Activated CD4-positive, alpha-beta T cell treated with anti-CD3 and anti-CD28 coated beads, Interleukin-2, amount 10 ng/mL, durations not matched to agents 7 days and 5 days (primary cell): ENCODE data around the gene SPTLC2. TPM values are rescaled to one million over a fixed set of nuclear protein-coding genes. Genes with fewer than 3 reads are reported as not detected.

Source experiments
- CTCF ChIA-PET: fragments of 350-600 bp; sonication (Branson Sonifier 250); formaldehyde crosslinking; loops from one replicate; lab custom pipeline; 2021; ENCODE audit warnings: antibody characterized with exemption; lab: Charles Lee
- POLR2A ChIA-PET: fragments of 350-600 bp; sonication (Branson Sonifier 250); formaldehyde crosslinking; loops from one replicate; lab custom pipeline; 2021; ENCODE audit warnings: antibody characterized with exemption; lab: Charles Lee
- DNase-seq: peaks from one replicate; pipeline ENCODE4 v3.0.0-alpha.2; 2020
- H3K27ac Mint-ChIP-seq: one replicate; pipeline ENCODE4 v1.8.0; 2021; ENCODE audit warnings: mild to moderate bottlenecking, moderate library complexity, mixed read lengths
- H3K27me3 Mint-ChIP-seq: one replicate; pipeline ENCODE4 v1.8.0; 2021; ENCODE audit warnings: mixed read lengths
- H3K36me3 Mint-ChIP-seq: one replicate; pipeline ENCODE4 v1.8.0; 2021; ENCODE audit warnings: low read depth, mixed read lengths
- H3K4me1 Mint-ChIP-seq: one replicate; pipeline ENCODE4 v1.8.0; 2021; ENCODE audit warnings: mixed read lengths
- H3K4me3 Mint-ChIP-seq: one replicate; pipeline ENCODE4 v1.8.0; 2021; ENCODE audit warnings: mild to moderate bottlenecking, moderate library complexity, mixed read lengths
- H3K9me3 Mint-ChIP-seq: one replicate; pipeline ENCODE4 v1.8.0; 2021; ENCODE audit warnings: mixed read lengths
- total RNA-seq, 2 experiments: library from RNA; stranded (reverse); gene quantifications; one replicate each; pipeline ENCODE4 v1.2.3, GENCODE V29; 2021

Gene SPTLC2
- total RNA-seq, 2 experiments from 2014 or later = 54.2 to 64.4 TPM

DNA sequence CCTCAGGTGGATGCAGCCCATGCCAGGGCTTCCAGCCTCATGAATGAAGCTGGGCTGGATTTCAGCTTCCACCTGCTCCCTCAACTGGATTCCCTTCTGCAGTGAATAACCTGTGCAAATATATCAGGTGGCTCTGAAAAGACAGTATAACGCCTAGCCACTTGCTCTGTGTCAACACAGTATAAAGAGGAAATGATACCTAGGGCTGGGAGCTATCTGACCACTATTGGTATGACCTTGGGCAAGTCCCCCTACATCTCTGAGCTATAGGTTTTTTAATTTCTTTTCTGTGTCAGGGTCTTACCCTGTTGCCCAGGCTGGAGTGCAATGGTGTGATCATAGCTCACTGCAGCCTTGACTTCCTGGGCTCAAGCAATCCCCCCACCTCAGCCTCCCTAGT lies 137.6 kb downstream of the SPTLC2 start:
- DNase-seq = no peak
- no peak overlapping the region for H3K27ac Mint-ChIP-seq
- H3K4me3 Mint-ChIP-seq = no peak overlapping the region
- ChIA-PET CTCF (interaction anchor here (0.5 to 1.5 kb wide), 6 partner anchors 10 to 163 kb away, joined by 3 to 4 read pairs (median 3); no protein-coding TSS in a partner anchor), POLR2A (no interaction called here)
- H3K36me3 Mint-ChIP-seq = no peaks in the 10 kb centered on the region
- H3K4me1 Mint-ChIP-seq = no peaks in the 10 kb centered on the region
- no peaks in the 10 kb centered on the region for H3K27me3 Mint-ChIP-seq
- no peaks in the 10 kb centered on the region for H3K9me3 Mint-ChIP-seq

DNA sequence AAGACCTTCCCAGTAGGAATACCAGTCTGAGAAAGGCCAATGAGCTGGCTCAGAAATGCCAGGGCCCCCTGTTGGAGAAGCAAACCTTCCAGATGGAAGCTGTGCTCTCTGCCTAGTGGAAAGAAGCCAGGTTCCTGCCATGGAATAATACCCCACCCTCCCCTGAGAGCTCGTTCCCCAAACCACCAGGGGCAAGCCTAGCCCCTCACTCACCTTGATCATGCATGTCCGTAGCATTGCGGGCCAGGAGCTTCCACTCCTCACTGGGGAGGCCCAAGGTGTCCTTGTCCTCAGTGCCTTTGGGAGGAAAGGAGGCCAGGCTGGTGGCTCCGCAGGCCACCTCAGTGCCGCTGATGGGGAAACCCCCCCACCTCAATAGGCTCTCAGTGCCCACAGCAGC lies 138.4 kb downstream of the SPTLC2 start:
- no peak overlapping the region for H3K4me3 Mint-ChIP-seq
- no peaks in the 10 kb centered on the region for H3K27me3 Mint-ChIP-seq
- DNase-seq = no peak
- H3K27ac Mint-ChIP-seq = no peak overlapping the region
- no peaks in the 10 kb centered on the region for H3K36me3 Mint-ChIP-seq
- no peaks in the 10 kb centered on the region for H3K9me3 Mint-ChIP-seq
- CTCF ChIA-PET = interaction anchor here (0.9 to 1.8 kb wide), 5 partner anchors 10 to 55 kb away, joined by 3 to 5 read pairs (median 3); partner anchors contain the start of gene AHSA1
- H3K4me1 Mint-ChIP-seq = no peaks in the 10 kb centered on the region
- POLR2A ChIA-PET = no interaction called here

DNA sequence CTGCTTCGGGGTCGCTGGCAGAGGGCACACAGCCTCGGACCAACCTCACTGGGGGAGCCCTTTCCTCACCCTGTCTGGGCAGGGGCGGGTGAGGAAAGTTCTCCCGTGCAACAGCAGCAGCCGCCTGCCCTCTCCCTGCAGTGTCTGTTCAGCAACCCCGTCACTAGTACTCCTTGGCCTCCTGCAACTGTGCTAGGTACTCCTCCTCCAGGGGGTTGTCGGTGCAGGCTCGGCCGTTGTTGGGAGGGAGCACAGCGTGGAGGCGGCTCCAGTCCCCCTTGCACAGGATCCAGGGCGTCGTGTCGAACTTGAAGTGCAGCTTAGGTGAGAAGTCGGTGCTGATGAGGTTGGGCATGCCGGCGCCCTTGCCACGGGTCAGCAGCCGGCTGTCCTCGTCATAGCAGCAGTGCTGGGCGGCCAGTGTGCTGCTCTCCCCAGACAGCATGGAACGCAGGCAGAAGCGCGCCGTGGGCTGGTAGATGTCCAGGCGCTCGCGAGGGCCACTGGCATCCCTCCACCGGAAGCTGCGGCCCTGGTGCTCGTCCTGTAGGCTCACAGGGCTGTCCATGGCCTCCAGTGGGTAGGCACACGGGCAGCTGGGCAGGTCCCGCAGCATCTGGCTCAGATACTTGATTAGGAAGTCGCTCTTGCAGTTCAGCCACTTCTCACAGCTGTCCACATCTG lies 140.9 kb downstream of the SPTLC2 start:
- H3K4me1 Mint-ChIP-seq = no peaks in the 10 kb centered on the region
- no peak overlapping the region for H3K27ac Mint-ChIP-seq
- H3K4me3 Mint-ChIP-seq = no peak overlapping the region
- no peak for DNase-seq
- H3K9me3 Mint-ChIP-seq = no peaks in the 10 kb centered on the region
- peaks cover 5% of the 10 kb centered on the region for H3K27me3 Mint-ChIP-seq
- H3K36me3 Mint-ChIP-seq = no peaks in the 10 kb centered on the region
- POLR2A ChIA-PET = no interaction called here
- CTCF ChIA-PET = no interaction called here

DNA sequence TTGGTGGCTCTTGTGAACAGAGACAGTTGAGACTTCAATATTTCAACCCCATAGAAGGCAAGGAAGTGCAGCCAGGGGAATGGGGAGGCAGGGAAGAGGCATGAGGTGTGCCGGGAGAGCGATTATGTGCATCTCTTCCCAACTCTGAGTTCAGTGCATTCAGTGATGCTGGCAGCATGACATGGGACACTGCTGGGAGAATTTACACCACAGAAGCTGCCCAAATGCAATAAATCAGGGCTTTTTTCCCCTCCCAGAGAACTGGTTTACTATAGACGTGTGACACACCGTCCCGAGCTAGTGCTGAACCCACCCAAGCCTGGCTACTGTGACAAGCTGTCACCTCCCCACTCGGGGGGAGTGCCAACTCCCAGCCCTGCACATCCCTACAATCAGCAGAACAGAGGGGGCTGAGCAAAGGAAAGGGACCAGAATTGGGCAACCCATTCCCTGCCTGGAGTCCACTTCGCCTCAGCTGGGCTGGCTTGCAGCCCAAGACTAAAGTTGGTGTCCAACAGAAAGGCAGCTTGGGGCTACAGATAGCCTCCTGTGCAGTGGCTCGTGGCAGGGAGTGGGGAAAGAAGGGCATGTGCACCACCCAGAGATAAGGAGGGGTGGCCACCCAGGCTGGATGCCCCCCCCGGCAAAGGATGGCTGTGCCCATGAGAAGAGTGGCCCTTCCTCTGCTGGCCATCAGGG lies 141.8 kb downstream of the SPTLC2 start:
- CTCF ChIA-PET = no interaction called here
- peaks cover 5% of the 10 kb centered on the region for H3K27me3 Mint-ChIP-seq
- POLR2A ChIA-PET = no interaction called here
- no peaks in the 10 kb centered on the region for H3K4me1 Mint-ChIP-seq
- DNase-seq = no peak
- peaks cover 1% of the 10 kb centered on the region for H3K36me3 Mint-ChIP-seq
- H3K27ac Mint-ChIP-seq = no peak overlapping the region
- no peaks in the 10 kb centered on the region for H3K9me3 Mint-ChIP-seq
- H3K4me3 Mint-ChIP-seq = no peak overlapping the region

DNA sequence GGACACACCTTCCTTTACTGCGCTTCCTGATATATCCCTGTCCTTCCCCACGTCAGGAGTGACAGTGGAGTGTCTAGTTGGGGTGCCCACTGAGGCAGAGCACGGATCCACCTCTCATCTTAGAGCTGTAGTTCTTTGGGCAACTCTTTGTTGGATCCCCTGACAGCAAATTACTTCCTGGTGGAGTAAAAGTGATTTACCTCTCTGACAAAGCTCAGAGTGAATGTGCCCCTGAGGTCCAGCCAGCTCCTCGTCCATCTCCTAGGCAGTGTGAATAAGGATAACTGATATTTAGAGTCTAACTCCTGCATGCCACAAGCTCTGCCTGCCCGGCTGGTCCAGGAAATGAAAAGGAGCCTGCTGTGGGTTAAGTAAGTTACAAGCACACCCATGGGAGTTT lies 142.5 kb downstream of the SPTLC2 start:
- H3K27me3 Mint-ChIP-seq = peaks cover 5% of the 10 kb centered on the region
- DNase-seq = no peak
- ChIA-PET CTCF (no interaction called here), POLR2A (no interaction called here)
- no peak overlapping the region for H3K27ac Mint-ChIP-seq
- no peaks in the 10 kb centered on the region for H3K9me3 Mint-ChIP-seq
- H3K4me3 Mint-ChIP-seq = no peak overlapping the region
- peaks cover 8% of the 10 kb centered on the region for H3K36me3 Mint-ChIP-seq
- H3K4me1 Mint-ChIP-seq = no peaks in the 10 kb centered on the region

DNA sequence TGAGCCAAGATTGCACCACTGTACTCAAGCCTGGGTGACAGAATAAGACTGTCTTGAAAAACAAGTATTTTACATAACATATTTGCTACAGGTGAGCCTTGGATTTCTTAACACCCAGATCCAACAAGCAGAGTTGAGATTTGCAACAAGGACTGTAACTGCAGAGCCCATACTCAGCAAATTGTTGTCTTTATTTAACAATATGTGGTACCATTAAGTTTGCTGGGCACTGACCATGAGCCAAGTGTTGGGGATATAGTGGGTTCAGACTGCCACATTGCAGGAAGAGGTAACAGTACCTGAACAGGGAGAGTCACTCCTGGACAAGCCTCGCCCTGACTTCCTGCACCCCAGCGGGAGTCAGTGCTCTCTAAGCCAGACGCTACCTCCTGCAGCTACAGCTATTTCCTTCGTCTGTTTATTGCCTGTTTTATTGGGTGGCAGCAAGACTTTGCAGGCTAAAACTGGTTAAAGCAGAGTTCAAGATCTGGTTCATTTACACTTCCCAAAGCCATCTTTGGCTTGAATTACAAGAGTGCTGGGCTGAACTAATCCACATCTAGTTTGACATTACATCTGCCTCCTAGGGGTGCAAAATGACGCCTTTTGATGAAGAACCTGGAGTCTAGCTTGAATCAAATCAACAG lies 146.1 kb downstream of the SPTLC2 start:
- no peak for DNase-seq
- Mint-ChIP-seq H3K9me3 (no peaks in the 10 kb centered on the region), H3K27me3 (peaks cover 5% of the 10 kb centered on the region), H3K4me1 (no peaks in the 10 kb centered on the region), H3K4me3 (no peak overlapping the region), H3K27ac (no peak overlapping the region), H3K36me3 (peaks cover 30% of the 10 kb centered on the region)
- ChIA-PET CTCF (interaction anchor here (1.8 kb wide), 1 partner anchor 11 kb away, joined by 5 read pairs; no protein-coding TSS in a partner anchor), POLR2A (no interaction called here)

DNA sequence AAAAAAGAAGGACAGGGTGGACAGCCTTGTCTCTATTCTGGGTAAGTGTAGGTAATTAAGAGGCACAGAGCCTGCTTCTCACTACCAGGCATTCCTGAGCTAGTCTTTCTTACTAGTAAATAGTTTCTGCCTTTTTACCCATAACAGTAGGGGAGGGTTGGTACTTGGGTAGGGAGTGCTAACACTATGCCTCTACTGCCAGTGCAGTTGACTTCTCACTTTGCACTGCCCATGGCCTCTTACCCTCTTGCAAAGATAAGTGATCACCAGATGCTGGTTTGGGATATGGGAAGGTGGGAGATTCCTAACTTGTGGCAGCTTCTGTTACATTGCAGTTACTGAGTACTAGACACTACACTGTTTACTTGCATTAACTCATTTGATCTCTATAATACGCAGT lies 146.9 kb downstream of the SPTLC2 start:
- POLR2A ChIA-PET = no interaction called here
- CTCF ChIA-PET = interaction anchor here (1.8 kb wide), 1 partner anchor 11 kb away, joined by 5 read pairs; no protein-coding TSS in a partner anchor
- no peaks in the 10 kb centered on the region for H3K4me1 Mint-ChIP-seq

DNA sequence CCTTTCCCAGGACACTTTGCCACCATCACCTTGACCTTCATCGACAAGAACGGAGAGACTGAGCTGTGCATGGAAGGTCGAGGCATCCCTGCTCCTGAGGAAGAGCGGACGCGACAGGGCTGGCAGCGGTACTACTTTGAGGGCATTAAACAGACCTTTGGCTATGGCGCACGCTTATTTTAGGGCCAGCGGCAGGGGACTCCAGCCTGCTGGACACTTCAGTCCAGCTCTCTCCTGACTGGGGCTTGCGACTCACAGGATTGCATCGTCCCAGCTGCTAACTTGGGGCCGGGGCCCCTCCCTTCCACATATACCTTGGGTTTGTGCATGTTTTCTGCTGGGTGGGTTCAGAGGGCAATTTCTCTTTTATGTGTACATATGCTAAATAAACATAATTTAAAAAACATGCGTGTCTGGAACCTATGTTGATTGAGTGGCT lies 147.4 kb downstream of the SPTLC2 start:
- Mint-ChIP-seq H3K36me3 (peaks cover 40% of the 10 kb centered on the region), H3K27me3 (peaks cover 5% of the 10 kb centered on the region), H3K4me1 (no peaks in the 10 kb centered on the region), H3K9me3 (no peaks in the 10 kb centered on the region), H3K4me3 (no peak overlapping the region), H3K27ac (no peak overlapping the region)
- POLR2A ChIA-PET = no interaction called here
- CTCF ChIA-PET = interaction anchor here (0.7 to 1.8 kb wide), 2 partner anchors 10 to 111 kb away, joined by 3 to 5 read pairs; no protein-coding TSS in a partner anchor
- DNase-seq = no peak

More for the DNA sequence above, 146.9 kb downstream of the SPTLC2 start:
- Mint-ChIP-seq H3K4me3 (no peak overlapping the region), H3K27ac (no peak overlapping the region), H3K27me3 (peaks cover 5% of the 10 kb centered on the region), H3K9me3 (no peaks in the 10 kb centered on the region), H3K36me3 (peaks cover 38% of the 10 kb centered on the region)
- DNase-seq = no peak

DNA sequence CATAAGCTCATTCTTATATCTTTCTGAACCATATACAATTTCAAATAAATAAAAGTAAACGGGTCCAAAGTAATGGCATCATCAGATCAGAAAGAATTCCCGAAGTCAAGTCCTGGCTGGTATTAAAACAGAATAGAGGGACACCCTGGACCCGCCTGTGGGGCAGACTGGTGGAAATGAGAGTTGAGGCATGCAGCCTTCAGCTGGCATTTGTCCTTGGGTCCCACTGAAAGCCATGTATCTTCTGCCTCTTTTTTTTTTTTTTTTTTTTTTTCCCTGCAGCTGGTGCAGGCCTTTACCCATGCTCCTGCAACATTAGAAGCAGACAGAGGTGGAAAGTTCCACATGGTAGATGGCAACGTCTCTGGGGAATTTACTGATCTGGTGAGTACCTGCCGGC lies 148.6 kb downstream of the SPTLC2 start:
- Mint-ChIP-seq H3K4me3 (no peak overlapping the region), H3K9me3 (no peaks in the 10 kb centered on the region), H3K36me3 (peaks cover 47% of the 10 kb centered on the region), H3K4me1 (no peaks in the 10 kb centered on the region), H3K27me3 (peaks cover 5% of the 10 kb centered on the region), H3K27ac (no peak overlapping the region)
- no peak for DNase-seq
- CTCF ChIA-PET = interaction anchor here (0.6 to 0.8 kb wide), 2 partner anchors 9 to 1552 kb away, joined by 3 to 4 read pairs; no protein-coding TSS in a partner anchor
- POLR2A ChIA-PET = no interaction called here

DNA sequence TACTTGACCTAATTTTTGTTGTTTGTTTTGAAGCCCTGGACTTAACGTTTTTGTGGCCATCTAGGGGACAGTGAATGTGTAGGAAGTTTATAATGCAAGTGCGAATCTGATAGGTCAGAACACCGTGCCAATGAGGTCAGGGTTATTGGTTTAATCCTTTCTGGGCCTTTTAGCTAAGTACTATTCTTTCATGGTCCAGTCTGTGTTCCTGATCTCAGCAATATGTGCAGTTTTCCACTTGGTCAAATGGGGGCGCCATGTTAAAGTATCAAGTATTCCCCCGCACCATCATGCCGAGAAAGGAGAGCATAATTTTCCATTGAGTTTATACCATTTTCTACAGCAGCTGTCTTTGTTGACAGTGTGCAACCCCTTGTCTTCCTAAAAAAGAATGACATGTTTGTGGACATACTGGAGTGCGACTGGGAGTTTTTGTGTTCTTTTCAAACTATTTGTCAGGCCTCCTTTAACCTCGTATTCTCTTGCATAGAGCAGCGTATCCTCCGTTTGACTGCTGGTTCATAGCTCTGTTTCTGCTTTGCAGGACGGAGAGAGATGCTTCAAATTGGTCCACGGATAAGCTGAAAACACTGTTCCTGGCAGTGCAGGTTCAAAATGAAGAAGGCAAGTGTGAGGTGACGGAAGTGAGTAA lies 157.2 kb downstream of the SPTLC2 start:
- Mint-ChIP-seq H3K27me3 (no peaks in the 10 kb centered on the region), H3K4me3 (peak overlapping the region; percentile 100), H3K27ac (peak overlapping the region; percentile 100), H3K36me3 (peaks cover 46% of the 10 kb centered on the region), H3K9me3 (no peaks in the 10 kb centered on the region), H3K4me1 (peaks cover 39% of the 10 kb centered on the region)
- DNase-seq = peak; percentile 78
- POLR2A ChIA-PET = interaction anchor here (0.6 kb wide), 1 partner anchor 10 kb away, joined by 3 read pairs; no protein-coding TSS in a partner anchor
- CTCF ChIA-PET = interaction anchor here (0.8 to 2.0 kb wide), 11 partner anchors 9 to 359 kb away, joined by 3 to 6 read pairs (median 3); partner anchors contain the start of genes SAMD15 and TMED8

DNA sequence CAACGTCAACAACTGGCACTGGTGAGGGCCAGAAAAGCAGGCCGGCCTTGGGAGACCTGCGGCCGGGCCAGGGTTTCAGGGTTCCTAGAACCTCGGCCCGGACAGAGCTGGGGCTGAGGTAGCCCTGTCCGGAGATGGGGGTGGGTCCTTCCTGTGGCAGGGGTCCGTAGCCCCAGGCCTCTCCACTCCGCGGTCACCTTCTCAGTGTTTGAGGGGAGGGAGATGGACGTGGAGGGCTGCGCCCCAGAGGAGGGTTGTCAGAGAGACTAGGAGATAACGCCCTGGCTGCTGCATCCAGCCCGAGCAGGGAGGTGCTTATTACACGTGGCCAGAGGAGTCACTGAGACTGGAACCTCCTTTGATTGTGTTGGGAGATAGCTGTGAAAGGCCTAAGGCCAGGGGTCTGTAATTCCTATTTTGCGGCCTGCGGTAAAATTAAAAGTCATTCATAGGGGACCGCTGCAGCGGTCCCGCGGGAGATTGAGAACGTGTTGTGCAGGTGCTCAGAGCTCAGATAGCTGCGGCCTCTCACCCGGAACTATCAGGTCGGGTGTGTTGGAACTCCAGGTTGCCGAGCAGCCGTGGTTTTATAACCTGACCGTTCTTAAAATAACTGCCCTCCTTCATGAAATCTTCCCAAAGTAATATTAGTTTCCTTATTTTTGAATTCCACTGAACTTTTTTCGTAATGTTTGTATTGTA lies 158.0 kb downstream of the SPTLC2 start:
- peak; percentile 44 for DNase-seq
- Mint-ChIP-seq H3K4me1 (peaks cover 39% of the 10 kb centered on the region), H3K36me3 (peaks cover 41% of the 10 kb centered on the region), H3K27me3 (no peaks in the 10 kb centered on the region), H3K4me3 (peak overlapping the region; percentile 100), H3K27ac (peak overlapping the region; percentile 100), H3K9me3 (no peaks in the 10 kb centered on the region)
- CTCF ChIA-PET = interaction anchor here (0.8 to 2.0 kb wide), 9 partner anchors 9 to 155 kb away, joined by 3 to 6 read pairs (median 4); partner anchors contain the start of genes SAMD15 and TMED8
- POLR2A ChIA-PET = no interaction called here
